HepG2 (cell line): ENCODE data around the gene LGI4. TPM values are rescaled to one million over a fixed set of nuclear protein-coding genes. Genes with fewer than 3 reads are reported as not detected.

Experiments
- ATAD3A ChIP-seq: sonication (generic); formaldehyde crosslinking; IDR thresholded peaks from 2 replicates; pipeline ENCODE4 v1.4.0; 2020; ENCODE audit warnings: missing genetic modification reagents
- BORCS8-MEF2B ChIP-seq: sonication (generic); formaldehyde crosslinking; IDR thresholded peaks from 2 replicates; pipeline ENCODE4 v1.8.0; 2022; ENCODE audit warnings: mild to moderate bottlenecking, missing genetic modification reagents
- CHCHD3 ChIP-seq: sonication (generic); formaldehyde crosslinking; IDR thresholded peaks from 2 replicates; pipeline ENCODE4 v1.8.0; 2022; ENCODE audit warnings: mild to moderate bottlenecking, missing genetic modification reagents, moderate library complexity
- HDAC2 ChIP-seq: sonication (generic); formaldehyde crosslinking; IDR thresholded peaks from 2 replicates; pipeline ENCODE4 v1.4.0; 2020; ENCODE audit warnings: missing genetic modification reagents
- HOXA3 ChIP-seq: sonication (generic); formaldehyde crosslinking; IDR thresholded peaks from 2 replicates; pipeline ENCODE4 v1.5.0; 2020; ENCODE audit warnings: missing genetic modification reagents
- KAT2B ChIP-seq: fragments of 150-350 bp; IDR thresholded peaks from 2 replicates; pipeline ENCODE4 v1.6.1; 2014; ENCODE audit warnings: low read depth, low read length, borderline replicate concordance
- KDM1A ChIP-seq: IDR thresholded peaks from 2 replicates; pipeline ENCODE4 v1.6.1; 2016; ENCODE audit warnings: missing compliant biosample characterization
- POGZ ChIP-seq: sonication (generic); formaldehyde crosslinking; IDR thresholded peaks from 2 replicates; pipeline ENCODE4 v1.4.0; 2020; ENCODE audit warnings: mild to moderate bottlenecking, missing genetic modification reagents
- RARA ChIP-seq: IDR thresholded peaks from 2 replicates; pipeline ENCODE4 v1.6.1; 2016; ENCODE audit warnings: missing genetic modification reagents, missing compliant biosample characterization
- RXRA ChIP-seq: sonication (generic); formaldehyde crosslinking; IDR thresholded peaks from 2 replicates; pipeline ENCODE4 v1.5.1; 2020; ENCODE audit warnings: missing genetic modification reagents
- SALL1 ChIP-seq: sonication (generic); formaldehyde crosslinking; IDR thresholded peaks from 2 replicates; pipeline ENCODE4 v1.8.0; 2022; ENCODE audit warnings: mild to moderate bottlenecking, missing genetic modification reagents
- SIX1 ChIP-seq: sonication (generic); formaldehyde crosslinking; IDR thresholded peaks from 2 replicates; pipeline ENCODE4 v1.4.0; 2020; ENCODE audit warnings: missing genetic modification reagents, borderline replicate concordance
- SRF ChIP-seq: IDR thresholded peaks from 2 replicates; pipeline ENCODE4 v1.6.1; 2011; ENCODE audit warnings: mild to moderate bottlenecking, low read depth, low read length, moderate library complexity
- TRIM22 ChIP-seq: fragments of 450-650 bp; IDR thresholded peaks from 2 replicates; pipeline ENCODE4 v1.6.1; 2017
- ZBTB42 ChIP-seq: sonication (generic); formaldehyde crosslinking; IDR thresholded peaks from 2 replicates; pipeline ENCODE4 v1.5.0; 2020; ENCODE audit warnings: mild to moderate bottlenecking, missing genetic modification reagents
- ZNF451 ChIP-seq: sonication (generic); formaldehyde crosslinking; IDR thresholded peaks from 2 replicates; pipeline ENCODE4 v1.5.0; 2020; ENCODE audit warnings: mild to moderate bottlenecking, missing genetic modification reagents
- ZNF770 ChIP-seq: sonication (generic); formaldehyde crosslinking; IDR thresholded peaks from 2 replicates; pipeline ENCODE4 v1.5.0; 2020; ENCODE audit warnings: mild to moderate bottlenecking, missing genetic modification reagents
- ZNF883 ChIP-seq: sonication (generic); formaldehyde crosslinking; IDR thresholded peaks from 2 replicates; pipeline ENCODE4 v1.5.1; 2020; ENCODE audit warnings: mild to moderate bottlenecking, missing genetic modification reagents; ENCODE audit errors: not compliant biosample characterization
- polyA plus RNA-seq, 8 experiments: library from polyadenylated mRNA; depleted of rRNA in 3 of 8; stranded (reverse) in 7 of 8; unstranded in 1 of 8; fragments of >200 nt; fragmentation: Illumina TruSeq in 4 of 8; extraction: Trizol in 4 of 8; gene quantifications; 2 replicates each; pipeline versions ENCODE4 v1.2.1 to v1.2.3, GENCODE V29; 2011 to 2016; ENCODE audit warnings: low read depth in 4 of 8, missing spikeins in 1 of 8, mixed read lengths in 1 of 8; ENCODE audit not compliant: insufficient read depth in 1 of 8
- total RNA-seq, 5 experiments: library from RNA; depleted of rRNA; stranded (reverse); fragments of >200 nt; fragmentation: Illumina TruSeq; extraction: Trizol; gene quantifications; 2 replicates each; pipeline ENCODE4 v1.2.3, GENCODE V29; 2016; ENCODE audit warnings: low read depth in 1 of 5
- TF ChIP-seq, protein P1 (sequence below): sonication (generic); formaldehyde crosslinking; IDR thresholded peaks from 2 replicates; pipeline ENCODE4 v1.5.1; 2020; ENCODE audit warnings: mild to moderate bottlenecking, moderate library complexity, missing genetic modification reagents
- TF ChIP-seq, protein P2 (sequence below): sonication (generic); formaldehyde crosslinking; IDR thresholded peaks from 2 replicates; pipeline ENCODE4 v1.4.0; 2020; ENCODE audit warnings: mild to moderate bottlenecking, missing genetic modification reagents, borderline replicate concordance

The LGI4 gene
- total and polyA plus RNA-seq, 2 of the 13 experiments (the other 11 are each of a cell fraction or from before 2014, with no cell fraction given): 2.8 TPM; not detected in 1

GRCh38 chr19:35130761-35131720 lies 3.8 kb downstream of the LGI4 start (continued):
- TF ChIP-seq TRIM22 (no peak), RXRA (CRISPR knock-in tag) (peak; percentile 84; the same call in 1 of the 2 replicates), SALL1 (CRISPR knock-in tag) (peak; percentile 77), HDAC2 (CRISPR knock-in tag) (peak; percentile 71; the same call in 1 of the 2 replicates), ZBTB42 (CRISPR knock-in tag) (0 out of 2 replicates have a peak, but pooled peaks have one; percentile 29), ZNF770 (CRISPR knock-in tag) (no peak), POGZ (0 out of 2 replicates have a peak, but pooled peaks have one; percentile 31), SRF (no peak), CHCHD3 (no peak), RARA (CRISPR knock-in tag) (peak; percentile 87), ATAD3A (CRISPR knock-in tag) (no peak), ZNF451 (CRISPR knock-in tag) (no peak), HOXA3 (CRISPR knock-in tag) (peak; percentile 69; the same call in 1 of the 2 replicates), KDM1A (CRISPR knock-in tag) (no peak), BORCS8-MEF2B (CRISPR knock-in tag) (no peak), ZNF883 (no peak), KAT2B (no peak), SIX1 (CRISPR knock-in tag) (0 out of 2 replicates have a peak, but pooled peaks have one; percentile 34)
- TF ChIP-seq, protein P1, sequence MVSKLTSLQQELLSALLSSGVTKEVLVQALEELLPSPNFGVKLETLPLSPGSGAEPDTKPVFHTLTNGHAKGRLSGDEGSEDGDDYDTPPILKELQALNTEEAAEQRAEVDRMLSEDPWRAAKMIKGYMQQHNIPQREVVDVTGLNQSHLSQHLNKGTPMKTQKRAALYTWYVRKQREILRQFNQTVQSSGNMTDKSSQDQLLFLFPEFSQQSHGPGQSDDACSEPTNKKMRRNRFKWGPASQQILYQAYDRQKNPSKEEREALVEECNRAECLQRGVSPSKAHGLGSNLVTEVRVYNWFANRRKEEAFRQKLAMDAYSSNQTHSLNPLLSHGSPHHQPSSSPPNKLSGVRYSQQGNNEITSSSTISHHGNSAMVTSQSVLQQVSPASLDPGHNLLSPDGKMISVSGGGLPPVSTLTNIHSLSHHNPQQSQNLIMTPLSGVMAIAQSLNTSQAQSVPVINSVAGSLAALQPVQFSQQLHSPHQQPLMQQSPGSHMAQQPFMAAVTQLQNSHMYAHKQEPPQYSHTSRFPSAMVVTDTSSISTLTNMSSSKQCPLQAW (CRISPR knock-in tag): peak; percentile 91
- TF ChIP-seq, protein P2, sequence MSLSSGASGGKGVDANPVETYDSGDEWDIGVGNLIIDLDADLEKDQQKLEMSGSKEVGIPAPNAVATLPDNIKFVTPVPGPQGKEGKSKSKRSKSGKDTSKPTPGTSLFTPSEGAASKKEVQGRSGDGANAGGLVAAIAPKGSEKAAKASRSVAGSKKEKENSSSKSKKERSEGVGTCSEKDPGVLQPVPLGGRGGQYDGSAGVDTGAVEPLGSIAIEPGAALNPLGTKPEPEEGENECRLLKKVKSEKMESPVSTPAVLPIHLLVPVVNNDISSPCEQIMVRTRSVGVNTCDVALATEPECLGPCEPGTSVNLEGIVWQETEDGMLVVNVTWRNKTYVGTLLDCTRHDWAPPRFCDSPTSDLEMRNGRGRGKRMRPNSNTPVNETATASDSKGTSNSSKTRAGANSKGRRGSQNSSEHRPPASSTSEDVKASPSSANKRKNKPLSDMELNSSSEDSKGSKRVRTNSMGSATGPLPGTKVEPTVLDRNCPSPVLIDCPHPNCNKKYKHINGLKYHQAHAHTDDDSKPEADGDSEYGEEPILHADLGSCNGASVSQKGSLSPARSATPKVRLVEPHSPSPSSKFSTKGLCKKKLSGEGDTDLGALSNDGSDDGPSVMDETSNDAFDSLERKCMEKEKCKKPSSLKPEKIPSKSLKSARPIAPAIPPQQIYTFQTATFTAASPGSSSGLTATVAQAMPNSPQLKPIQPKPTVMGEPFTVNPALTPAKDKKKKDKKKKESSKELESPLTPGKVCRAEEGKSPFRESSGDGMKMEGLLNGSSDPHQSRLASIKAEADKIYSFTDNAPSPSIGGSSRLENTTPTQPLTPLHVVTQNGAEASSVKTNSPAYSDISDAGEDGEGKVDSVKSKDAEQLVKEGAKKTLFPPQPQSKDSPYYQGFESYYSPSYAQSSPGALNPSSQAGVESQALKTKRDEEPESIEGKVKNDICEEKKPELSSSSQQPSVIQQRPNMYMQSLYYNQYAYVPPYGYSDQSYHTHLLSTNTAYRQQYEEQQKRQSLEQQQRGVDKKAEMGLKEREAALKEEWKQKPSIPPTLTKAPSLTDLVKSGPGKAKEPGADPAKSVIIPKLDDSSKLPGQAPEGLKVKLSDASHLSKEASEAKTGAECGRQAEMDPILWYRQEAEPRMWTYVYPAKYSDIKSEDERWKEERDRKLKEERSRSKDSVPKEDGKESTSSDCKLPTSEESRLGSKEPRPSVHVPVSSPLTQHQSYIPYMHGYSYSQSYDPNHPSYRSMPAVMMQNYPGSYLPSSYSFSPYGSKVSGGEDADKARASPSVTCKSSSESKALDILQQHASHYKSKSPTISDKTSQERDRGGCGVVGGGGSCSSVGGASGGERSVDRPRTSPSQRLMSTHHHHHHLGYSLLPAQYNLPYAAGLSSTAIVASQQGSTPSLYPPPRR (CRISPR knock-in tag): peak; percentile 13; the same call in 1 of the 2 replicates
